Fibroblast of skin of abdomen (primary cell): Measurements from ENCODE around the gene AVPR2.
A peak's percentile ranks its signal among the peaks of the same experiment; 100 is the strongest.

Experiments used
- DNase-seq: peaks from one replicate; pipeline ENCODE4 v3.0.0-alpha.2; 2013

The AVPR2 gene

DNA sequence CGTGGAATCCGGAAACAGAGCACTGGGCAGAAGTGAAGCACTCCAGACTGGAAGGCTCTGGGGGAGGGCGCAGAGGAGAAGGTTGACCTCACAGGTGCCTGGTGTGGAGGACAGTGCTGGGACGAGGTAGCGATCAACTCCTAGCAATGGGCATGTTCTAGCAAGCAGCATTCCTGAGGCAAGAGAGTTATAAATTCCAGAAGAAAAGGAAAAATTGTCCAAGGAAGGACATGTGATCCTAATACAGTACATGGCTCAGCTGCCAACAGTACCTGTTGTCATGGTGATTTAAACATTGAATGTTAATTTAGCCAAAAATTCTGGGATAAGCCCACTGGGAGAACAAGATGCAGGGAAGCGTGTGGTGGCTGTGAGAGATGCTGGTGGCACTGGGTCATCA lies 13.4 kb downstream of the AVPR2 start:
- no peak for DNase-seq

GRCh38 chrX:153919281-153919680 lies 14.8 kb downstream of the AVPR2 start:
- no peak for DNase-seq

- DNase-seq = no peak
These were observed 16.1 kb downstream of the AVPR2 start for GRCh38 chrX:153920546-153920945.

- DNase-seq = no peak
These were observed 16.6 kb downstream of the AVPR2 start for GRCh38 chrX:153921070-153921469.

DNA sequence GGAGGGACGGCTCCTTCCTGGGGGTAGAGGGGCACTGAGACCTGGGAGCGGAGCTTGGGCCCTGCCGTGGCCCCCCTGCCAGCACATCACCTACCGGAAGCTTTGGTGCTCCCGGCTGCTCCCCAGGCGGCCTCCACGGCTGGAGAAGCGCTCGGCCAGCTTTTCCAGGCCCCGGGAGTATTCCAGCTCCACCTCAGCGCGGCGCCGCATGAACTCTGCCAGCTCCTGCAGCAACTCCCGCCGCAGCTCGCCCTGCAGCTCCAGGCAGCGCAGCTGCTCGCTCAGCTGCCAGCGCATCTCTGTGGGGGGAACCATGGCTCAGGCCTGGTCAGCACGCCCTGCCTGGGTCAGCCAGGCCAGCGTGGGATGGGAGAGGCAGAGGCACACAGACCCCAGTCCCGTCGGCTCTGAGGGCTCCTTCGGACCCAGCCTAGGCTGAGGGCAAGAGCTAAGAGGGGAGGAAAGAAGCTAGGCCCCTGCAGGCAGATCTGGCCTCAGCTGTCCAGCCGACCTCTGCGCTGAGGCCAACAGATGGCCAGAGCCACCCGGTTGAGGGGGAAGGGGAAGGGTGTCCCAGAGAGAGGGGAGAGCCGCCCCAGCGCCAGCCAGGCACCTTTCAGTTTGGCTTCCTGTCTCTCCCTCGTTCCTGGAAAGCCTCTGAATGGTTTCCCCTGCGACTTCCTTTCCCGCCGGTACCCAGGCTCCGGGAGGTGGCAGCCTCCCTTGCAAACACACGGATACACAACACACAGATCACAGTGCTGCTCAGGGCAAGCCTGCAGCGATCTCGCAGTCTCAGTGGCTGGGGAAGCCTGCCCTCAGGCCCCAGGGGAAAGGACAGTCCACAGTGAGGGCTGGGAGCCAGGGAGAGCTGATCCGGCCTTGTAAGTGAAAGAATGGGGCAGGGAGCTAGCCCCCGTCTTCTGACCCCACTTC lies 17.3 kb downstream of the AVPR2 start:
- DNase-seq = peak; percentile 10

DNA sequence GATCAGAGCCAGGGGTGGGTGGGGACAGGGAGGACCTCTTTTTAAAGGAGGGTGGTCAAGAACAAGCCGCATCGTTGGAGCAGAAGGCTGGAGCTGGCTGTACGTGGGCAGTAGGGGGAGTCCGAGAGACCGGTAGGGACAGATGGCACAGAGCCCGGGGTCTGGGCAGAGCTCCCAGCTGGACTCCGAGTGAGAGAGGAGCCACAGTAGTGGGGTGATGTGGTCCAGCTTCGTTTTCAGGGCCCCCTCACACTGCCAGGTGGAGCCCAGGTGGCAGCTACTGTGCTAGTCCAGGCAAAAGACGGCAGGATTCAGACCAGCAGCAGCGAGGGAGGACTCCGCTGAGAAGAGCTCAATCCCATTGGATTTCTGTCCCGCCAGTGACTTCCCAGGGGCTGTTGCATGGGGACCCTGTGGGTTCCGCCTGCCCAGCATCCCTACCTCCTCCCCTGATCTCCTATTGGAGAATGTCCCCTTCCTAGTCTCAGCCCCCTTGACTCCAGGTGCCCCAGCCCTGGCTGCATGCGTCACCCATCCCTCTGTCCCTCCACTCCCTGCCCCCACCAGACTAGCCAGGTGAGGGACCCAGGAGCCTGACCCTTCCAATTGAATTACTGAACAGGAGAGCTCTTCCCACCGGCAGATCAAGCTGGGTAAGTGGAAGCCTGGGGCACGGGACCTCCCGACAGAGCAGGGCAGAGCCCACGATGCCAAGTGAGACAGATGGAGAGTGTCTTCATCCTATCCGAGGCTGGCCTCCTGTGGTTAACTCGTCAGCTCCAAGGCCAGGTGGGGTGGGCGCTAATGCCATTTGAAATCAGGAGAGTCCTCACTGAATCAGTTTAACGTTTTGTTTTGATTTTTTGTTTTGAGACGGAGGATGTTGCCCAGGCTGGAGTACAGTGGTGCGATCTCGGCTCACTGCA lies 18.7 kb downstream of the AVPR2 start:
- DNase-seq = peak; percentile 20

GRCh38 chrX:153924149-153924861 lies 19.8 kb downstream of the AVPR2 start:
- peak; percentile 46 for DNase-seq

GRCh38 chrX:153925387-153925738 lies 20.9 kb downstream of the AVPR2 start:
- DNase-seq = no peak

- DNase-seq = no peak
These were observed 21.5 kb downstream of the AVPR2 start, which contains the start of gene ARHGAP4 for GRCh38 chrX:153925739-153926551. ARHGAP4 (minus strand) TSS chrX:153926264; CDS start chrX:153926202, 62 bp downstream.

GRCh38 chrX:153926552-153926857 lies 22.0 kb downstream of the AVPR2 start:
- no peak for DNase-seq

DNA sequence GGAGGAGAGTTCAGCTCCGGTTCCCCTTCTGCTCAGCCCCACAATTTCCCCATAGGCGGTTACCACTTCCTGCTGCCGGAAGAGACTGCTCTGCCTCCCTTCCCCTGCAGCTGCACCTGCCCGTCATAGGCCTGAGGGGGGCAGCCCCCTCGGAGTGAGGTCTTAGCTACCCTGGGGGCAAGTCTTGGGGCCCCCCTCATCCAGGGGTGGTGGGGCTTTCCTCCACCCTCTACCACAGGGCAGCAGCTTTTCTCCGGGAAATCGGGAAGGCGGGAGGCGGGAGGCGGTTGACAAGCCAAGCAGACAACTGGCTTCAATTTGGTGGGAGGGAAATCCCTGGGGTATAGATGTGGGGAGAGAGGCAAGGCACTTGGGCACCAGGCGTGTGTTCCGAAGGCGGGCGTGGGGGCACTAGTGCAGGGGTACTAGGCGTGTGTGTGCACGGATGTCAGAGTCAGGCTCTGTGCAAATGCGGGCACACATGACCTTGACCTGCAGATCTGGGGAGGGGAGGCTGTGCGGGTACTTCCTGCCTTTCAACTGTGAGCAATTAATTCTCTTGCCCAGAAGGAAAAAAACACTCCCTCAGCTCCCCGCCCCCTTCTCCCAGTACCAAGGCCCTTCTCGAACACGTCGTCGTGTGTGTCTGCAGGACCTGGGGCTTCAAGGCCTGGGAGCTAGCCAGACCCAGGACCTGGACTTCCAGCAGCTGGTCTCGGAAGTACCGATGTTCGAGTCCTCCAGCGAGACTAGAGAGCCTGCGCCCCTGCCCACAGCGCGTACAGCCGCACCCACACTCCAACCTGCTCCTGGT lies 22.6 kb downstream of the AVPR2 start:
- DNase-seq = peak; percentile 20

DNA sequence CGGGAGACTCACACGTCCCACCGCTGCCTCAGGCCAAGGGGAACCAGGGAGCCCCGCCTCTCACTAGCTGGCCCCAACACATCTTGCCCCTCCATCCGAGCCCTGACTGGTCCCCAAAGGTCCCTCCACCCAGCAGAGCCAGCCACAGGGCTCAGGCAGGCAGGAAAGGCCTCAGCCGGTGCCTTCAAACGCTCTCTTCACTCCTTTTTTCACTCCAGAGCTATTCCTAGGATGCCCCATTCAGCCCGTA lies 23.1 kb downstream of the AVPR2 start:
- DNase-seq = no peak

GRCh38 chrX:153927922-153928760 lies 23.7 kb downstream of the AVPR2 start:
- peak; percentile 98 for DNase-seq

DNA sequence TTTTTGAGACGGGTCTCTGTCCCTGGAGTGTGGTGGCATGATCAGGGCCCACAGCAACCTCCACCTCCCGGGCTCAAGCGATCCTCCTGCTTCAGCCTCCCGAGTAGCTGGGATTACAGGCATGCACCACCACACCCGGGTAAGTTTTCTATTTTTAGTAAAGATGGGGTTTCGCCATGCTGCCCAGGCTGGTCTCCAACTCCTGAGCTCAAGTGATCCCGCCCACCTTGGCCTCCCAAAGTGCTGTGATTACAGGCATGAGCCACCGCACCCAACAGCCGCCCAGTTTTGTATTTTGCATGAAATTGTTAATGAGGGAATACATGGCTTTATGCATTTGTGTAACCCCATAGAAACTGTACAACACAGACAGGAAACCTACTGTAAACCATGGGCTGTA lies 24.4 kb downstream of the AVPR2 start:
- DNase-seq = no peak

DNA sequence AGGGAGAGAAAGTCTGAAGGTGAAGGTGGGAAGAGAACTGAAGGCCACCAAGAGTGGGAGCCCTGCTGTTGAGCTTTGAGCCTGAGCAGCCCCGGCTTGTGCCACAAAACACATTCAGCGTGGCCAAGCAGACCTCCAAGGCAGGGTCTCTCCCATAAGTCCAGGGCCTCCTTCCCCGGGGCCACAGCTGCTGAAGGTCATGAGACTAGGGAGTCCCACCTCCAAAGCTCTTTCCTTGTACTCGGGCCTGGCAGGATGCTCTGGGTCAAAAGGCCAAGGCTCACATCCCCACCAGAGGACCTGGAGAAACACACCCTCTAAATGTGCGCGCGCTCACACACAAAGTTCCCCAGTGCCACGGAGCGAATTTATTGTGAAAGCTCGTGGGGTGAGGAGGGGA lies 25.1 kb downstream of the AVPR2 start:
- no peak for DNase-seq

- DNase-seq = no peak
These were observed 25.8 kb downstream of the AVPR2 start for GRCh38 chrX:153930011-153930910.

- no peak for DNase-seq
These were observed 26.7 kb downstream of the AVPR2 start for GRCh38 chrX:153931151-153931550.

DNA sequence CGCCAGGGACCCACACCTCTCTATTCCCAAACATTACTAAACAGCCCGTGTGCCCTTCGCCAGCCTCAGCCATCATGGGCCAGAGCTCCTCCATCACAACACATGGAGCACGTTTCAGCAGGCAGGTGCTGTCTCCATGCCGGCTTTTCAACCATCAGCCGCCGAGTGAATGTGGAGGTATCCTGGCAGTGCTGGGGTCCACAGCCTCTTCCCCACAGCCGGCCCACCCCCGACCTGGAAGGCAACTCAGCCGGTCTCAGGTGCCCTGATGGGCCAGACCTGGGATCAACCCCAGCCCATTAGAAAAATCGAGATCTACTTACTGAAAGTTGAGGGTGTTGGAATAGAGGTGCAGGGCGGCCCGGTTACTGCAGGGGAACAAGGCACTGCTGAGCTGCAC lies 27.3 kb downstream of the AVPR2 start:
- DNase-seq = no peak

GRCh38 chrX:153932220-153932915 lies 27.9 kb downstream of the AVPR2 start:
- DNase-seq = no peak
